Heart left ventricle (tissue), 13 donors: ENCODE measurements around the gene BCAS1.

ENCODE experiments used
- CTCF ChIP-seq, 12 donors: fragments of 200-600 bp; sonication (generic) in 4 of 12; IDR thresholded peaks; one replicate each; pipeline versions ENCODE4 v1.5.0 to v1.8.0; 2018 to 2022; ENCODE audit warnings: antibody characterized with exemption in 12 of 12, mild to moderate bottlenecking in 5 of 12
- POLR2A ChIP-seq, 2 donors: fragments of 450-650 bp; IDR thresholded peaks; one replicate each; pipeline ENCODE4 v1.6.1; 2017; ENCODE audit warnings: antibody characterized with exemption in 2 of 2, mild to moderate bottlenecking in 2 of 2, moderate library complexity in 2 of 2
- donor health status: ischemic (EF 13 %, LVEDD 7.1; RV severe dilation, severe dysfunction).
- donor health status: DM: no; HTN: yes; CAD: no.
- donor health status: DM: no; HTN: no; CAD: no.
- donor health status: ischemic (EF 25% LVEDD 6.9; RV normal size, moderate dysfunction).
- donor health status: ischemic (EF 25% LVEDD 5.7; RV mildly dilated, moderate dysfunction).
- donor health status: ischemic (EF 35%, LVEDD 5.7; RV mildly dilated, moderate dysfunction).
- donor health status: nonischemic (EF 11% LVEDD 7.7; RV severe dilation, severe dysfunction).
- donor health status: DM: yes; HTN: yes; CAD: no.
- donor health status: PGD.
- donor health status: ischemic (EF 29% LVEDD 5.4; RV normal size, mild dysfunction).
- donor health status: nonischemic (EF 23%, LVEDD 6.1; RV moderate dilation, normal function).

GRCh38 chr20:53957451-53958172, 112.8 kb downstream of the BCAS1 start:
- TF ChIP-seq CTCF (IDR thresholded peaks at IDR 0.05) (peak in 3 of 12 donors; percentile 7 to 13 (median 12)), POLR2A (IDR thresholded peaks at IDR 0.05) (no peak)
